GM19324 (cell line): Measurements from ENCODE around the gene DLL4.

Experiments used
- ATAC-seq: cut with Tn5 transposase; IDR thresholded peaks from one replicate; pipeline ENCODE4 v1.9.1; 2021; ENCODE audit warnings: mild to moderate bottlenecking, moderate library complexity; ENCODE audit not compliant: unreplicated experiment, low FRiP score

DLL4 gene

GRCh38 chr15:40928821-40929659 is at the start of gene DLL4:
Gene DLL4 (plus strand): TSS chr15:40929340. CDS start chr15:40929669, 329 bp downstream.
- no peak for ATAC-seq

DNA sequence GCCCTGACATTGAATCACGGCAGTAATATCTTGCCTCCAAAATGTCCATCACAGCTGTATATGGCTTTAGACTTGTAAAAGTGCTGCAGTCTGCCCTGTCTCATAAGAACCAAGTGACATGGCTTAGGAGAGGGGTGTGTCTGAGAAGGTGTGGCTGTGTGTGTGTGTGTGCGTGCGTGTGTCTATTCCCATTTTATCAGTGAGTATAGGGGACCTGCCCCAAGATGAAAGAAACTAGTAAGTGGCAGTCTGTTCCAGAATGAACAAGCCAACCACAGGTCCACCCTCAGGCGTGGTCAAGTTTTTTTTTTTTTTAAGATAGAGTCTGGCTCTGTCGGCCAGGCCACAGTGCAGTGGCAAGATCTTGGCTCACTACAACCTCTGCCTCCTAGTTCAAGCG is 49.5 kb upstream of the DLL4 start:
- no peak for ATAC-seq

- ATAC-seq, result no peak
Observed at GRCh38 chr15:40881351-40881750, 47.8 kb upstream of the DLL4 start.

GRCh38 chr15:40886586-40886985 is 42.6 kb upstream of the DLL4 start:
- no peak for ATAC-seq

GRCh38 chr15:40889112-40889511 is 40.0 kb upstream of the DLL4 start:
- no peak for ATAC-seq

DNA sequence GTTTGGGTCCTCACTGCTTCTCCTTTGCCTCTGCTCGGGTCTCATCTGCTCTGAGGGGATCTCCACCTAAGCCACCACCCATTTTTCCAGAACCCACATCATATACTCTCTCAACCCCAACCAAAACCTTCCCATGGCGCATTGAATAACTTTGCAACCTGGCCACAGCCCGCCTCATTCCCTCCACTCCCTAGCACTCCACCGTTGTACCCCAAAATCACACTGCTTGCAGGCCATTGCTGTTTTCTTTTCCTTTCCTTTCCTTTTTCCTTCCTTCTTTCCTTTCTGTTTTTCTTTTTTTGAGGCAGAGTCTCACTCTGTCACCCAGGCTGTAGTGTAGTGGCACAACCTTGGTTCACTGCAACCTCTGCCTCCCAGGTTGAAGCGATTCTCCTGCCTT is 38.0 kb upstream of the DLL4 start:
- no peak for ATAC-seq

- no peak for ATAC-seq
Observed at GRCh38 chr15:40891810-40892446, 37.2 kb upstream of the DLL4 start.

DNA sequence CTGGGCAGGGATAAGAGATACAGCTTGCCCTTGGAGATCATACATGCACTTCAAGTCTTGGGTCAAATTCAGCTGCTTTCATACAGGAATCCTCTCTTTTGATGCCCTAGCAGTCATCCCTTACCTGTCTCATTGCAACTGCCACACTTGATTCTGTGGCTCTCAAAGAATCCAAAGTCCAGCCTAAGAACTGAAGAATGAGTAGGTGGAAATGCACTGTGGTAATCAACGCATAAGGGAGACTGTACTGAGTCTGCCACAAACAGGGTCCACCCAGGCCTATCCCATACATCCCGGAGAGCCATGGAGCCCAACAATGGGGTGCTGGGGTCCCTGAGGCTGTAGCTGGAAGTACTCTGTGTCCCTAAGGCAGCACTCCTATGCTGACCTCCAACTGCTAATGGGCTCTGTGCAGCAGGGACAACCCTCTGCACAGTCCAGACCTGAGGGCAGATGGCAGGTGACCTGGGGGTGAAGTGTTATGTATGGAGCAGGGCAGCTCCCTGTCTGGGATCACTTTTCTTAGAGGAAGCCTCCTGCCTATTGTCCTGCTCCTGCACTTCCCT is 36.6 kb upstream of the DLL4 start:
- no peak for ATAC-seq

GRCh38 chr15:40893019-40893670 is 36.0 kb upstream of the DLL4 start:
- no peak for ATAC-seq

- peak; percentile 90 for ATAC-seq
Observed at GRCh38 chr15:40893733-40894680, 35.1 kb upstream of the DLL4 start, which contains the start of gene VPS18. Gene VPS18 (plus strand): TSS chr15:40894450. CDS start chr15:40894769, 319 bp downstream.

GRCh38 chr15:40894681-40895448 is 34.3 kb upstream of the DLL4 start:
- ATAC-seq, result peak; percentile 19

GRCh38 chr15:40899536-40900207 is 29.5 kb upstream of the DLL4 start:
- ATAC-seq, result no peak

DNA sequence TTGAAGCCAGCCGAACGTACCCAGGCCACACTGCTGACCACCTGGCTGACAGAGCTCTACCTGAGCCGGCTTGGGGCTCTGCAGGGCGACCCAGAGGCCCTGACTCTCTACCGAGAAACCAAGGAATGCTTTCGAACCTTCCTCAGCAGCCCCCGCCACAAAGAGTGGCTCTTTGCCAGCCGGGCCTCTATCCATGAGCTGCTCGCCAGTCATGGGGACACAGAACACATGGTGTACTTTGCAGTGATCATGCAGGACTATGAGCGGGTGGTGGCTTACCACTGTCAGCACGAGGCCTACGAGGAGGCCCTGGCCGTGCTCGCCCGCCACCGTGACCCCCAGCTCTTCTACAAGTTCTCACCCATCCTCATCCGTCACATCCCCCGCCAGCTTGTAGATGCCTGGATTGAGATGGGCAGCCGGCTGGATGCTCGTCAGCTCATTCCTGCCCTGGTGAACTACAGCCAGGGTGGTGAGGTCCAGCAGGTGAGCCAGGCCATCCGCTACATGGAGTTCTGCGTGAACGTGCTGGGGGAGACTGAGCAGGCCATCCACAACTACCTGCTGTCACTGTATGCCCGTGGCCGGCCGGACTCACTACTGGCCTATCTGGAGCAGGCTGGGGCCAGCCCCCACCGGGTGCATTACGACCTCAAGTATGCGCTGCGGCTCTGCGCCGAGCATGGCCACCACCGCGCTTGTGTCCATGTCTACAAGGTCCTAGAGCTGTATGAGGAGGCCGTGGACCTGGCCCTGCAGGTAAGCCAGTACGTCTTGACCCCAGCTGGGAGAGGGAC is 28.7 kb upstream of the DLL4 start:
- no peak for ATAC-seq

- no peak for ATAC-seq
Observed at GRCh38 chr15:40901053-40901443, 28.1 kb upstream of the DLL4 start.

DNA sequence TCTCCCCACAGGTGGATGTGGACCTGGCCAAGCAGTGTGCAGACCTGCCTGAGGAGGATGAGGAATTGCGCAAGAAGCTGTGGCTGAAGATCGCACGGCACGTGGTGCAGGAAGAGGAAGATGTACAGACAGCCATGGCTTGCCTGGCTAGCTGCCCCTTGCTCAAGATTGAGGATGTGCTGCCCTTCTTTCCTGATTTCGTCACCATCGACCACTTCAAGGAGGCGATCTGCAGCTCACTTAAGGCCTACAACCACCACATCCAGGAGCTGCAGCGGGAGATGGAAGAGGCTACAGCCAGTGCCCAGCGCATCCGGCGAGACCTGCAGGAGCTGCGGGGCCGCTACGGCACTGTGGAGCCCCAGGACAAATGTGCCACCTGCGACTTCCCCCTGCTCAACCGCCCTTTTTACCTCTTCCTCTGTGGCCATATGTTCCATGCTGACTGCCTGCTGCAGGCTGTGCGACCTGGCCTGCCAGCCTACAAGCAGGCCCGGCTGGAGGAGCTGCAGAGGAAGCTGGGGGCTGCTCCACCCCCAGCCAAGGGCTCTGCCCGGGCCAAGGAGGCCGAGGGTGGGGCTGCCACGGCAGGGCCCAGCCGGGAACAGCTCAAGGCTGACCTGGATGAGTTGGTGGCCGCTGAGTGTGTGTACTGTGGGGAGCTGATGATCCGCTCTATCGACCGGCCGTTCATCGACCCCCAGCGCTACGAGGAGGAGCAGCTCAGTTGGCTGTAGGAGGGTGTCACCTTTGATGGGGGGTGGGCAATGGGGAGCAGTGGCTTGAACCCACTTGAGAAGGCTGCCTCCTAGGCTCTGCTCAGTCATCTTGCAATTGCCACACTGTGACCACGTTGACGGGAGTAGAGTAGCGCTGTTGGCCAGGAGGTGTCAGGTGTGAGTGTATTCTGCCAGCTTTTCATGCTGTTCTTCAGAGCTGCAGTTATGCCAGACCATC is 26.3 kb upstream of the DLL4 start:
- no peak for ATAC-seq

DNA sequence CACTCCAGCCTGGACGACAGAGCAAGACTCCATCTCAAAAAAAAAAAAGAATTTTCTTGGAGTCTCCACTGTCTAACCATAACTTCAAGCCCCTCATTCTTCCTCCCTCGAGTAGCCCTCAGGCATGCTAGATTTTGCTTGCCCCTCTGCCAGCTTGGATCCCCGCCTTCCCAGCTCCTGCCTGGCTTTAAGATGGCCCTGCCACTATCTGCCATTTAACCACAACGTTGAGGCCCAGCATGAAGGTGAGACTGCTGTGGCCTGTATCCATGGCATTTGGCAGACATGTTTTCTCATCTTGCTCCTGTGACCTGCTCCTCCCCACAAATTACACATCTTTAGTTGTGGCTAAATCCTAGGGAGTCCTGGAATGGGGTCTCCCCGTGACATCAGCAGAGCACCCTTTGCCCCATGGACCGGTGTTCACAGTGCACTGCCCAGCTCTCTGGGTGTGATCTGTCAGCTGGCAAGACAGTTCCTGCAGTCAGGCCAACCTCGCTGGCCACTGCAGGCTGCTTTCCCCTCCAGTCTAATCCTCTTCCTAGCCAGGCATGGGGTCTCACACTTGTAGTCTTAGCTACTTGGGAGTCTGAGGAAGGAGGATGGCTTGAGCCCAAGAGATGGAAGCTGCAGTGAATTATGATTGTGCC is 24.5 kb upstream of the DLL4 start:
- ATAC-seq, result no peak
